Neuronal stem cell (in vitro differentiated cells): ENCODE data around the gene DCLK2.

Experiments used
- DNase-seq: peaks from one replicate; pipeline ENCODE4 v3.0.0-alpha.2; 2013; ENCODE audit warnings: low spot score
- H2AFZ ChIP-seq: one replicate; pipeline ENCODE4 v1.6.1; 2013; ENCODE audit warnings: mild to moderate bottlenecking, low read length, inconsistent platforms
- H2AK5ac ChIP-seq: 2 replicates; pipeline ENCODE4 v1.6.1; 2013; ENCODE audit warnings: low read depth, mild to moderate bottlenecking, inconsistent platforms, low read length, moderate library complexity, mixed read lengths
- H2BK120ac ChIP-seq: 2 replicates; pipeline ENCODE4 v1.6.1; 2013; ENCODE audit warnings: low read depth, mild to moderate bottlenecking, inconsistent platforms, low read length, moderate library complexity, mixed read lengths
- H2BK12ac ChIP-seq: one replicate; pipeline ENCODE4 v1.6.1; 2013; ENCODE audit warnings: low read length, inconsistent platforms
- H2BK15ac ChIP-seq: 2 replicates; pipeline ENCODE4 v1.6.1; 2013; ENCODE audit warnings: mild to moderate bottlenecking, low read length, inconsistent platforms, mixed read lengths
- H2BK5ac ChIP-seq: one replicate; pipeline ENCODE4 v1.6.1; 2013; ENCODE audit warnings: inconsistent platforms, mild to moderate bottlenecking, low read length, moderate library complexity
- H3K14ac ChIP-seq: one replicate; pipeline ENCODE4 v1.6.1; 2013; ENCODE audit warnings: low read length, inconsistent platforms
- H3K18ac ChIP-seq: 2 replicates; pipeline ENCODE4 v1.6.1; 2013; ENCODE audit warnings: low read length, inconsistent platforms
- H3K23ac ChIP-seq: 2 replicates; pipeline ENCODE4 v1.6.1; 2013; ENCODE audit warnings: low read depth, mild to moderate bottlenecking, mixed read lengths, low read length, inconsistent platforms; ENCODE audit not compliant: poor library complexity
- H3K27ac ChIP-seq: replicated peaks from 3 replicates; pipeline ENCODE4 v1.5.1; 2013; ENCODE audit warnings: low read length, inconsistent platforms
- H3K27me3 ChIP-seq, 3 experiments: 2 replicates each; pipeline ENCODE4 v1.6.1; 2013; ENCODE audit warnings: low read length in 3 of 3, mild to moderate bottlenecking in 2 of 3, inconsistent platforms in 1 of 3, low read depth in 1 of 3, mixed read lengths in 1 of 3, moderate library complexity in 1 of 3; ENCODE audit not compliant: control insufficient read depth in 3 of 3, insufficient read depth in 3 of 3
- H3K36me3 ChIP-seq, 2 donors: replicated peaks in 1 of 2; 2 replicates each; pipeline ENCODE4 v1.6.1; 2013; ENCODE audit warnings: low read length in 2 of 2; ENCODE audit not compliant: control insufficient read depth in 2 of 2, insufficient read depth in 2 of 2
- H3K4ac ChIP-seq: 2 replicates; pipeline ENCODE4 v1.6.1; 2013; ENCODE audit warnings: inconsistent platforms, mild to moderate bottlenecking, low read length, moderate library complexity
- H3K4me1 ChIP-seq, 2 donors: 1 replicate in 1 of 2; 2 replicates in 1 of 2; pipeline ENCODE4 v1.6.1; 2013; ENCODE audit warnings: low read length in 2 of 2, low read depth in 1 of 2; ENCODE audit not compliant: control insufficient read depth in 2 of 2, insufficient read depth in 1 of 2
- H3K4me2 ChIP-seq: one replicate; pipeline ENCODE4 v1.6.1; 2013; ENCODE audit warnings: mild to moderate bottlenecking, low read length, inconsistent platforms; ENCODE audit not compliant: insufficient read depth, poor library complexity, severe bottlenecking
- H3K4me3 ChIP-seq, 2 donors: 2 replicates each; pipeline ENCODE4 v1.5.1; 2013; ENCODE audit warnings: low read length in 2 of 2, mild to moderate bottlenecking in 2 of 2, inconsistent platforms in 1 of 2, moderate library complexity in 1 of 2
- H3K79me1 ChIP-seq: one replicate; pipeline ENCODE4 v1.6.1; 2013; ENCODE audit warnings: low read depth, mild to moderate bottlenecking, inconsistent platforms, low read length, moderate library complexity
- H3K9ac ChIP-seq: one replicate; pipeline ENCODE4 v1.6.1; 2013; ENCODE audit warnings: mild to moderate bottlenecking, low read depth, low read length, inconsistent platforms; ENCODE audit not compliant: poor library complexity
- H3K9me3 ChIP-seq, 2 donors: replicated peaks in 1 of 2; 2 replicates each; pipeline versions ENCODE3 to v1.6.1; 2013; ENCODE audit warnings: low read length in 2 of 2, mild to moderate bottlenecking in 2 of 2, inconsistent platforms in 1 of 2, low read depth in 1 of 2, mixed read lengths in 1 of 2, moderate library complexity in 1 of 2; ENCODE audit not compliant: control insufficient read depth in 2 of 2, insufficient read depth in 1 of 2
- H4K8ac ChIP-seq: one replicate; pipeline ENCODE4 v1.6.1; 2013; ENCODE audit warnings: low read depth, mild to moderate bottlenecking, inconsistent platforms, low read length, moderate library complexity
- H4K91ac ChIP-seq: one replicate; pipeline ENCODE4 v1.6.1; 2013; ENCODE audit warnings: low read length, low read depth, mild to moderate bottlenecking, inconsistent platforms; ENCODE audit not compliant: poor library complexity
- WGBS, 2 donors: extraction: QIAGEN DNeasy Blood & Tissue Kit; methylation state at CpG; one replicate each; pipeline ENCODE4 v1.1.7; 2013; ENCODE audit warnings: missing lambda C conversion rate in 2 of 2, mixed read lengths in 1 of 2; ENCODE audit not compliant: insufficient read length in 2 of 2, insufficient replicate concordance in 1 of 2; ENCODE audit errors: extremely low coverage in 2 of 2; 5-methylcytosine and 5-hydroxymethylcytosine counted together

DCLK2 gene

DNA sequence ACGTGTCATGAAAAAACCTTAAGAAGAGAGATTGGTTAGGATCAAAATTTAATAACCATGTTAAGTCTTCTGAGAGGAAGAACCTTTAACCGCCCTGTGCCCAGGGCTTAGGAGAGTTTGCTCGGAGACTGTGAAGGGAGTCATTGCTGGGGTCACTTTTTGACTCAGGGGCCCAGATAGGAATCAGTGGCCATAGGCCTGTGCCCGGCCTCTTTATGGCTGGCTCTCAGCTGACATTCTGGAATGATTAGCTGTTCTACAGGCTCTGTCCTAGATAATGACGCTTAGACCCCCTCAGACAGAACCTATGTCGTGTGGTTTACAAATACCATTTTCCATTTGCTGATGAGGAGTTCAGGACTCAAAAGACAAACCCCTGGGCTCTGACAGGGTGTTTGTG is 174.1 kb downstream of the DCLK2 start:
- no peak for DNase-seq
- Histone ChIP-seq H4K91ac (no peak overlapping the region), H4K8ac (no peak overlapping the region), H3K4me3 (no peak overlapping the region), H3K23ac (no peak overlapping the region), H3K18ac (no peak overlapping the region), H2AFZ (no peak overlapping the region), H3K27me3 (no peaks in the 10 kb centered on the region), H3K14ac (no peak overlapping the region), H2AK5ac (no peak overlapping the region), H2BK120ac (no peak overlapping the region), H3K9me3 (no peaks in the 10 kb centered on the region), H3K4me2 (no peak overlapping the region), H2BK5ac (no peak overlapping the region), H3K9ac (no peak overlapping the region), H3K79me1 (no peaks in the 10 kb centered on the region), H2BK15ac (no peak overlapping the region), H3K4ac (no peak overlapping the region), H2BK12ac (no peak overlapping the region), H3K4me1 (peaks cover 0 to 2% of the 10 kb centered on the region in 2 donors), H3K36me3 (peaks cover 0 to 83% of the 10 kb centered on the region in 2 donors), H3K27ac (no peak overlapping the region)
- no CpG with 5 or more reads among the region's 6 CpGs for WGBS, 2 donors

GRCh38 chr4:150252741-150253140 is 174.5 kb downstream of the DCLK2 start:
- Histone ChIP-seq H2BK15ac (no peak overlapping the region), H4K91ac (no peak overlapping the region), H3K14ac (no peak overlapping the region), H2BK12ac (no peak overlapping the region), H3K9ac (no peak overlapping the region), H3K27me3 (no peaks in the 10 kb centered on the region), H3K23ac (no peak overlapping the region), H2BK5ac (no peak overlapping the region), H3K79me1 (no peaks in the 10 kb centered on the region), H2AK5ac (no peak overlapping the region), H3K9me3 (no peaks in the 10 kb centered on the region), H3K4me3 (no peak overlapping the region), H3K36me3 (peaks cover 0 to 81% of the 10 kb centered on the region in 2 donors), H4K8ac (no peak overlapping the region), H3K4me1 (peaks cover 0 to 2% of the 10 kb centered on the region in 2 donors), H3K27ac (no peak overlapping the region), H3K4me2 (no peak overlapping the region), H3K18ac (no peak overlapping the region), H2AFZ (no peak overlapping the region), H3K4ac (no peak overlapping the region), H2BK120ac (no peak overlapping the region)
- no peak for DNase-seq
- no CpG with 5 or more reads among the region's 7 CpGs for WGBS, 2 donors

- no peak overlapping the region for H2AFZ ChIP-seq
- H2BK12ac ChIP-seq, result no peak overlapping the region
- H3K23ac ChIP-seq, result no peak overlapping the region
- peaks cover 0 to 76% of the 10 kb centered on the region in 2 donors for H3K36me3 ChIP-seq
- no peak overlapping the region for H3K4me2 ChIP-seq
- H3K9ac ChIP-seq, result no peak overlapping the region
- H3K27ac ChIP-seq, result no peak overlapping the region
- DNase-seq, result no peak
- H4K91ac ChIP-seq, result no peak overlapping the region
- H3K9me3 ChIP-seq, result no peaks in the 10 kb centered on the region
- no peak overlapping the region for H2BK120ac ChIP-seq
- H2AK5ac ChIP-seq, result no peak overlapping the region
- H3K18ac ChIP-seq, result no peak overlapping the region
- H3K4ac ChIP-seq, result no peak overlapping the region
- H2BK15ac ChIP-seq, result no peak overlapping the region
- H2BK5ac ChIP-seq, result no peak overlapping the region
- H3K4me3 ChIP-seq, result no peak overlapping the region
- no peak overlapping the region for H3K14ac ChIP-seq
- no peak overlapping the region for H4K8ac ChIP-seq
- WGBS, 2 donors, result no CpG with 5 or more reads among the region's 11 CpGs
- H3K4me1 ChIP-seq, result peaks cover 0 to 2% of the 10 kb centered on the region in 2 donors
- no peaks in the 10 kb centered on the region for H3K27me3 ChIP-seq
- no peaks in the 10 kb centered on the region for H3K79me1 ChIP-seq
These were observed 175.2 kb downstream of the DCLK2 start for GRCh38 chr4:150253416-150253815.

GRCh38 chr4:150253965-150254630 is 175.9 kb downstream of the DCLK2 start:
- Histone ChIP-seq H3K4me2 (no peak overlapping the region), H3K36me3 (peaks cover 0 to 72% of the 10 kb centered on the region in 2 donors)

More at GRCh38 chr4:150253965-150254630, 175.9 kb downstream of the DCLK2 start:
- Histone ChIP-seq H3K23ac (no peak overlapping the region), H3K79me1 (no peaks in the 10 kb centered on the region), H3K9me3 (no peaks in the 10 kb centered on the region), H3K4me1 (peaks cover 0 to 2% of the 10 kb centered on the region in 2 donors), H3K27ac (no peak overlapping the region), H3K27me3 (no peaks in the 10 kb centered on the region), H2AFZ (no peak overlapping the region), H4K91ac (no peak overlapping the region), H3K4me3 (no peak overlapping the region), H4K8ac (no peak overlapping the region), H3K4ac (no peak overlapping the region), H2AK5ac (no peak overlapping the region), H2BK5ac (no peak overlapping the region), H2BK120ac (no peak overlapping the region), H3K9ac (no peak overlapping the region), H3K14ac (no peak overlapping the region), H2BK15ac (no peak overlapping the region), H2BK12ac (no peak overlapping the region), H3K18ac (no peak overlapping the region)
- no peak for DNase-seq
- no CpG with 5 or more reads among the region's 18 CpGs for WGBS, 2 donors
